Measurements from ENCODE around the gene FTL. TPM values are rescaled to one million over a fixed set of nuclear protein-coding genes. Genes with fewer than 3 reads are reported as not detected.

FTL gene
- total RNA-seq, 4 donors from 2014 or later = 883 to 1,582 (median 1,278) TPM

DNA sequence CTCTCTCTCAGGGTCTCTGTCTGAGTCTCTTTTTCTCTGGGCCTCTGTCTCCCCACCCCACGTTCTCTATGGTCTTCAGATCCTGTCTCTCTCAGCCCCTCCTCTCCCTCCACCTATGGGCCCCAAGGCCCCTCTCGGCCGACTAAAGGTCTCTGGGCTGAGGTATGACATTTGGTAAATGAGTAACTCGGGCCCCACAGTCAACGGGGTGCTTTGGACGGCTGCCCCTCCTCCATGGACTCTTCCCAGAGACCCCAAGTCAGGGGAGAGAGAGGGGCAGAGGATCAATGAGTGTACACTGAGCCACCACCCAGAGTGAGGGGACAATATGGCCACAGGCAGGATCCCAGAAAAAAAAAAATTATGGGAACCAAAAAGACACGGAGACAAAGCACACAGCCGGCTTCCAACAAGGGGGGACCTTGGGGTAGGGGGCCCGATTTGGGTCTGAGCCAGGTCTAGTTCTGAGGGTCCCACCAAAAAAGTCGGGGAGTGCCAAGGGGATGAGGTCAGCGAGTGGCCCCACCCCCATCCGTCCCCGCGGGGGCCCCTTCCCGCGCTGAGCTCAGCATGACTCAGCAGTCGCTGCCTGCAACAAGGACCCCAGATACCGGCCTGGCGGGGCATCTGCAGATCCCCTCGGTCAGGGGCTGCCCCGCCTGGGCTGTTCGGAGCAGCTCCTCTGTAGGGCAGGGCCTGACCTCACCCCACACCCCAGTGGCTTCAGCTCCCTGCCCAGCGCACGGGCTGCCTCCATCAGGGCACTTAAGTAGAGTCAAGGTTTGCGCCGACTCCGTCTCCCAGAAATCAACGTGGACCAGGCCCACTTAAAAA is 1.5 kb upstream of the FTL start:
- peaks cover 17% of the 10 kb centered on the region for H3K36me3 ChIP-seq
- WGBS = 18% methylated on average over 10 of the region's 28 CpGs
- peaks cover 51% of the 10 kb centered on the region for H3K4me1 ChIP-seq
- TF ChIP-seq, protein P1, sequence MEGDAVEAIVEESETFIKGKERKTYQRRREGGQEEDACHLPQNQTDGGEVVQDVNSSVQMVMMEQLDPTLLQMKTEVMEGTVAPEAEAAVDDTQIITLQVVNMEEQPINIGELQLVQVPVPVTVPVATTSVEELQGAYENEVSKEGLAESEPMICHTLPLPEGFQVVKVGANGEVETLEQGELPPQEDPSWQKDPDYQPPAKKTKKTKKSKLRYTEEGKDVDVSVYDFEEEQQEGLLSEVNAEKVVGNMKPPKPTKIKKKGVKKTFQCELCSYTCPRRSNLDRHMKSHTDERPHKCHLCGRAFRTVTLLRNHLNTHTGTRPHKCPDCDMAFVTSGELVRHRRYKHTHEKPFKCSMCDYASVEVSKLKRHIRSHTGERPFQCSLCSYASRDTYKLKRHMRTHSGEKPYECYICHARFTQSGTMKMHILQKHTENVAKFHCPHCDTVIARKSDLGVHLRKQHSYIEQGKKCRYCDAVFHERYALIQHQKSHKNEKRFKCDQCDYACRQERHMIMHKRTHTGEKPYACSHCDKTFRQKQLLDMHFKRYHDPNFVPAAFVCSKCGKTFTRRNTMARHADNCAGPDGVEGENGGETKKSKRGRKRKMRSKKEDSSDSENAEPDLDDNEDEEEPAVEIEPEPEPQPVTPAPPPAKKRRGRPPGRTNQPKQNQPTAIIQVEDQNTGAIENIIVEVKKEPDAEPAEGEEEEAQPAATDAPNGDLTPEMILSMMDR (IDR thresholded peaks at IDR 0.05) = no peak
- TF ChIP-seq EP300 (IDR thresholded peaks at IDR 0.05) (no peak), POLR2A (IDR thresholded peaks at IDR 0.05) (peak in 1 of 2 donors; percentile 7), POLR2AphosphoS5 (IDR thresholded peaks at IDR 0.05) (no peak)
- peak overlapping the region; percentile 89 for H3K27ac ChIP-seq
- H3K9me3 ChIP-seq = no peaks in the 10 kb centered on the region
- no peaks in the 10 kb centered on the region for H3K27me3 ChIP-seq
- DNase-seq (ENCODE audit: low spot score in 2 of 2) = peak in 1 of 2 donors; percentile 86
- peak overlapping the region; percentile 69 for H3K4me3 ChIP-seq

DNA sequence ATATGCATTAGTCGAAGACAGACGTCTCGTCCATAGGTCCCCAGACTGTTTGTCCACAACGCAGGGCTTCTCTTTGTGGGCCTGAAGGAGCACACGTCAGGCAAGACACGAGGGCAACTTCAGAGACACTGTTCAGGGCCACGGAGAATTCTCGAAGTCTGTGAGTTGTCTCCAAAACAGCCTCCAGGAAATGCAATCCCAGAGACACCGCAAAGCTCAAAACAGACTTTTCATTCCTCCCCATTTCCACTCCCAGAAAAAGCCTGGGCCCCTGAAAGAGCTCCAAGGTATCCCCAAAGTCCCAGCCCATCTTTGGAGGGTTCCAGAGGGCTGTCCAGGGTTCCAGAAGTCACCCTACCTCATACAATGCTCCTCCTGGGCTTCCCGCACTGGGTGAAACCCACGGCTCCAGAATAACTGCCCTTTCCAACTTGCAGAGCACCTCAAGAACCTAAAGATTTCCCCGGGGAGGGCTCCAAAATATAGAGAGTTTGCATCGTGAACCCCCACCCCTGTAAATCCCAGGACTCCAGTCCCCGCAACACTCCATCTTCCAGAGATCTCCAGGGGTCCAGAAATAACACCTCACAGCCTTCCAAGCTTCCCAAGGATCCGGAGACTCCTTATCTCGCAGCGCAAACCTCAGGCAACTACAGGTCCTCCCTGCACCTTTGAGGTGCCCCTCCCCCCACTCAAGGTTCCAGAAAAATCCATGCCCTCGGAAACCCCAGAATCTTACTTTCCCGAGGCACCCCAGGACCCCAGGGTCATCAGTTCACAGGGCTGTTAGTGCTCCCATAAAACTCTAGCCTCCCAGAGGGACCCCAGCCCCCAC is 687 bp upstream of the FTL start:
- Histone ChIP-seq H3K4me3 (peak overlapping the region; percentile 69), H3K36me3 (peaks cover 26% of the 10 kb centered on the region), H3K27me3 (no peaks in the 10 kb centered on the region), H3K4me1 (peaks cover 52% of the 10 kb centered on the region), H3K27ac (peak overlapping the region; percentile 89), H3K9me3 (no peaks in the 10 kb centered on the region)
- 10% methylated on average over 18 of the region's 19 CpGs for WGBS
- TF ChIP-seq, protein P1 (IDR thresholded peaks at IDR 0.05) = no peak
- TF ChIP-seq EP300 (IDR thresholded peaks at IDR 0.05) (no peak), POLR2AphosphoS5 (IDR thresholded peaks at IDR 0.05) (no peak), POLR2A (IDR thresholded peaks at IDR 0.05) (no peak)
- no peak for DNase-seq (ENCODE audit: low spot score in 2 of 2)

DNA sequence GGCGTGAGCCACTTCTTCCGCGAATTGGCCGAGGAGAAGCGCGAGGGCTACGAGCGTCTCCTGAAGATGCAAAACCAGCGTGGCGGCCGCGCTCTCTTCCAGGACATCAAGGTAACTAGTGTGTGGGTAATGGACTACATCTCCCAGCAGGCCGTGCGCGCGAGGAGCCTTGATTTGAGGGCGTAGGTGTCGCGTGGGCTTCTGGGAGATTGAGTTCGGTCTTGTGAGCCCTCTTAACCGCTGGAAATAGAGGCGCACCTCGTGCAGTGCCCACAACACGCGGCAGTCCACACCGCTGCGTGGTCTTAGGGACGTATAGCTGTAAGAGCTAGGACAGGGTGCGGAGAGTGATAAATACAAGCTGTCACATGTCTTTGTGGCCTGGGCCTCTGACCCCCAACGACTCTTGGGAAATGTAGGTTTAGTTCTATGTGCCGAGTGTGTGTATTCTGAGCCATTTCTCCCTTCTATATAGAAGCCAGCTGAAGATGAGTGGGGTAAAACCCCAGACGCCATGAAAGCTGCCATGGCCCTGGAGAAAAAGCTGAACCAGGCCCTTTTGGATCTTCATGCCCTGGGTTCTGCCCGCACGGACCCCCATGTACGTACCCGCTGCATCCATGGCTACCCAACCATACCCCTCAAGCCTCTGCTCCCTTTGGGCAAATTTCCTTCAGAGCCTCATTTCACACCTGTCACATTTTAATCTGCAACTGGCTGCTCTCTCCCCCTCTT is 864 bp downstream of the FTL start:
- Histone ChIP-seq H3K27ac (peak overlapping the region; percentile 89), H3K9me3 (no peaks in the 10 kb centered on the region), H3K27me3 (no peaks in the 10 kb centered on the region), H3K36me3 (peaks cover 37% of the 10 kb centered on the region), H3K4me3 (peak overlapping the region; percentile 69), H3K4me1 (peaks cover 56% of the 10 kb centered on the region)
- WGBS = 10% methylated on average over 36 of the region's 36 CpGs
- TF ChIP-seq, protein P1 (IDR thresholded peaks at IDR 0.05) = no peak
- peak in 1 of 3 donors; percentile 56 for TF ChIP-seq POLR2AphosphoS5 (IDR thresholded peaks at IDR 0.05)
- peak; percentile 94 to 96 for DNase-seq (ENCODE audit: low spot score in 2 of 2)

DNA sequence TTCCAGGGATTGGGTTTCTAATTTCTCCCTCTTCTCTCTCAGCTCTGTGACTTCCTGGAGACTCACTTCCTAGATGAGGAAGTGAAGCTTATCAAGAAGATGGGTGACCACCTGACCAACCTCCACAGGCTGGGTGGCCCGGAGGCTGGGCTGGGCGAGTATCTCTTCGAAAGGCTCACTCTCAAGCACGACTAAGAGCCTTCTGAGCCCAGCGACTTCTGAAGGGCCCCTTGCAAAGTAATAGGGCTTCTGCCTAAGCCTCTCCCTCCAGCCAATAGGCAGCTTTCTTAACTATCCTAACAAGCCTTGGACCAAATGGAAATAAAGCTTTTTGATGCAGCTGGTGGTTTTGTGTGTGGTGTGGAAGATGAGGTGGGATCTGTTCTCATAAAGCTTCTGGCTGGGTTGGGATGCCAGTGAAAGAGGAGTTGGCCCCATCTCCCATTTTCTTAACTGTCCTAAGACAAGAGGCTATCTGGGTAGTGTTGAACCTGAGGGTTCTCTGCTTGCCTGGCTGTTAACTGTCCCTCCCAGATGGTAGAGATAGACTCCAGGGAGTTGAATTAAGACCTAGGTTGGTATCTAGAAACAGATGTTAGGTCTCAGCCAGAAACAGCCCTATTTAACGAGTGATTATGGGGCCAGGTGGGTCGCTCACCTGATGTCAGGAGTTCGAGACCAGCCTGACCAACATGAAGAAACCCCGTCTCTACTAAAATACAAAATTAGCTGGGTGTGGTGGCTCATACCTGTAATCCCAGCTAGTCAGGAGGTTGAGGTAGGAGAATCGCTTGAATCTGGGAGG is 1.6 kb downstream of the FTL start:
- Histone ChIP-seq H3K27me3 (no peaks in the 10 kb centered on the region), H3K4me3 (peak overlapping the region; percentile 69), H3K27ac (no peak overlapping the region), H3K9me3 (no peaks in the 10 kb centered on the region), H3K36me3 (peaks cover 41% of the 10 kb centered on the region), H3K4me1 (peaks cover 57% of the 10 kb centered on the region)
- no peak for DNase-seq (ENCODE audit: low spot score in 2 of 2)
- WGBS = 71% methylated on average over 10 of the region's 10 CpGs
- no peak for TF ChIP-seq POLR2A (IDR thresholded peaks at IDR 0.05)
- no peak for TF ChIP-seq EP300 (IDR thresholded peaks at IDR 0.05)
- no peak for TF ChIP-seq POLR2AphosphoS5 (IDR thresholded peaks at IDR 0.05)
- TF ChIP-seq, protein P1 (IDR thresholded peaks at IDR 0.05) = no peak
